ENCODE results near the gene TMEM208.

TMEM208 gene

DNA sequence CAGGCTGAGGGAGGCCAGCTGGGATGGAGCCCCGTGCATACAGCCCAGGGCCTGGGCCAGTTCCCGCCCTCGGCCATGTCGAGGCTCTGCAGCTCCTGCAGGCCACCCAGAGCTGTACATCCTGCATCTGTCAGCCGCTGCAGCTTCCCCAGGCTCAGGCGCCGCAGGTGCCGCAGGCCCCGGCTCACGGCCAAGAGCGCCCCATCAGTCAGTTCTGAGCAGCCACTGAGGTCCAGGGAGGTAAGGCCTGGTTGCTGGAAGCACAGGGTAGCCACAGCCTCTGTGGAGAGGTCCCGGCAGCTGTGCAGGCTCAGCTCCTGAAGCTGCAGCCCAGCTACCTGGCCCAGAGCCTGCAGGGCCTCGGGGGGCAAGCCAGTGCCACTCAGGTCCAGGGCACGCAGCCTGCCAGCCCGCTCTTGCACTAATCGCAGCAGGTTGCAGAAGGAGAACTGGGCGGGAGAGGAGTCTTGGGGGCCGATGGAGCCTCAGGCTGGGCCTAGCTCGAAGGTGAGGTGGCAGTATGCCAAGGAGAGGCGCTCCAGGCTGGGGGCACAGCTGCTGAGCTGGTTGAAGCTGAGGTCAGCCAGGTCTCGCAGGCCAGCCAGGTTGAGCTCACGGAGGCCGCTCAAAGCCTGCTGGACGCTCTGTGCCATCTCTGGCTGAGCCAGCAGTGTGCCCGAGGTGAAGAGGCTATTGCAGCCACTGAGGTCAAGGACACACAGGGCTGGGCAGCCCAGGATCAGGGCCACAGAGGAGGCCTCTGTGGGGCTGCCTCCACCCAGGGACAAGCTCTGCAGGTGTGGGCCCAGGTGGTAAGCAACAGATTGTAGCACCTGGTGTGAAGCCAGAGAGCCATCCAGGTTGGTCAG is 16.6 kb upstream of the TMEM208 start:
- no peak for DNase-seq

DNA sequence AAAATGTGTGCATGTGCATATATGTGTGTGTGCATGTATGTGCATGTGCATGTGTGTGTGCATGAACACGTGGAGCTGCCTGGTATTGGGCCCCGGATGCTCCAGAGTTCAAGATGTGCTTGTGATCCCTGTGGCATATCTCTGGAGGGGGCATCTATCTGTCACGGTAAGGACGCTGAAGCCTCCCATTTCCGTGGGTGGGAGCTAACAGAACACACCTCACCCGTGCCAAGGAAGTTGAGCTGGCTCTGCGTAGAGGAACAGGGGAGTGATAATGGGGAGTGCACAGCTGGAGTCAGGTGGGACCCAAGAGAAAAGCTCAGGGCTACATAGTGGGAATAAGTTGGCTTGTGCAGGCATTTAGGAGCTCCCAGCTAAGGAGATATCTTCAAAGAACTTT is 15.3 kb upstream of the TMEM208 start:
- DNase-seq: no peak

DNA sequence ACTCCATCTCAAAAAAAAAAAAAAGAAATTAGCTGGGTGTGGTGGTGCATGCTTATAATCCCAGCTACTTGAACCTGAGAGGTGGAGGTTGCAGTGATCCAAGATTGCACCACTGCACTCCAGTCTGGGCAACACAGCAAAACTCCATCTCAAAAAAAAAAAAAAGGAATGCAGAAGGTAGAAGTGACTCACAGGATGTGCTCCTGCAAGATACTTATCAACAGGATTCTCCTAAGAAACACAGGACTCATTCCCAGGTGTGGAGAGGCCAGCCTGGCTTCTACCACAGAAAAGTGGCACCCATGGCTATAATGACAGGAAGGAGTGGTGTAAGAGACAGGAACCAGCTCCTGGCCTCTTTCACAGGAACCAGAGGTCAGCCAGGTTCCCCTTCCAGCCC is 14.2 kb upstream of the TMEM208 start:
- no peak for DNase-seq

DNA sequence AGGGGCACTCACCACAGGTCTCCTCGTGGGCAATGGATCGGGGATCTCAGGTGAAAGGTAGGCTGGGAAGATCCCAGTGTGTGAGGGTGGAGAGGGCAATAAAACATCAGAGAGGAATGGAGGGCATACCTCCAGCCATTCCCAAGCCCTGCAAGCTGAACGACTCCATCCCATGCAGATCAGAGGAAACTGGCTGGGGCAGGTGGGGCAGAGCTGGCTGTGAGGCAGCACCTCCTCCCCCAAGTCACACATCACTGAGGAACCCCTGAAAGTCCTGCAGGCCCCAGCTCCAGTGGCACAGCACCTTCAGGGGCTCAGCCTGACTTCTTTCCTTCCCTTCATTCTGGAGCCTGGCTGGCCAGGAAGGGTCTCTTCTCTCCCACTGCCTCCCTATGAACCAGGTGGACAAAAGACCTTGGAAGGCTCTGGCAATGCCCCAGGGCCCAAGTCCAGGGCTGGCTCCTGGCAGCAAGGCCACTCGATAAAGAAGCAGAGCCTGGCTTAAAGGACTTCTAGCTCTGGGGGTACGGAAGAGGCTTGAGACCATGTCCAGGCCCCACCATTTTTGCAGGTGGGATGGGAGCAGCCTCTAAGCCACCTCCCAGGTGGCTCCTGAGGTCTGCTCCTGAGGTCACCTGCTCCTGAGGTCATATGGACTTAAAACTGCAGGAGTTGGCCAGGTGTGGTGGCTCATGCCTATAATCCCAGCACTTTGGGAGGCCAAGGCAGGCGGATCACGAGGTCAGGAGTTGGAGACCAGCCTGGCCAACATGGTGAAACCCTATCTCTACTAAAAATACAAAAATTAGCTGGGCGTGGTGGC is 13.5 kb upstream of the TMEM208 start:
- DNase-seq: no peak

DNA sequence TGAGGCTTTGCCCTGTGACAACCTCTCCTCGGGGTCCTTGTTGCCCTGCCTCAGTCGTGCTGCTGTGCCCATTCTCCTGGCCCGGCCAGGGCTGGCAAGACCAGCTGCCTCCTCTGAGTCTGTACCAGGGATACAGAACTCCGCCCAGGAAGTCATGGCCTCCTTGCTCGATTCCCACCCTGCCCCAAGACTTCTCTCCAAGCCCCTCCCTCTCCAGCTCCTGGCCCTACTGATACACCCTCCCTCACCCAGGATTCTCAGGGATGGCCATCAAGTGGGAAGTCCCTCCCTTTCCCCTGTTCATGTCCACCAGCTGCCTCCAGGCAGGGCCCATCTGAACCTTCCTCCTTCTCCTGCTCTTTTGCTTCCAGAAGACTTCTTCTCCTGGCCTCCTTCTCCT is 11.2 kb upstream of the TMEM208 start:
- DNase-seq: no peak

DNA sequence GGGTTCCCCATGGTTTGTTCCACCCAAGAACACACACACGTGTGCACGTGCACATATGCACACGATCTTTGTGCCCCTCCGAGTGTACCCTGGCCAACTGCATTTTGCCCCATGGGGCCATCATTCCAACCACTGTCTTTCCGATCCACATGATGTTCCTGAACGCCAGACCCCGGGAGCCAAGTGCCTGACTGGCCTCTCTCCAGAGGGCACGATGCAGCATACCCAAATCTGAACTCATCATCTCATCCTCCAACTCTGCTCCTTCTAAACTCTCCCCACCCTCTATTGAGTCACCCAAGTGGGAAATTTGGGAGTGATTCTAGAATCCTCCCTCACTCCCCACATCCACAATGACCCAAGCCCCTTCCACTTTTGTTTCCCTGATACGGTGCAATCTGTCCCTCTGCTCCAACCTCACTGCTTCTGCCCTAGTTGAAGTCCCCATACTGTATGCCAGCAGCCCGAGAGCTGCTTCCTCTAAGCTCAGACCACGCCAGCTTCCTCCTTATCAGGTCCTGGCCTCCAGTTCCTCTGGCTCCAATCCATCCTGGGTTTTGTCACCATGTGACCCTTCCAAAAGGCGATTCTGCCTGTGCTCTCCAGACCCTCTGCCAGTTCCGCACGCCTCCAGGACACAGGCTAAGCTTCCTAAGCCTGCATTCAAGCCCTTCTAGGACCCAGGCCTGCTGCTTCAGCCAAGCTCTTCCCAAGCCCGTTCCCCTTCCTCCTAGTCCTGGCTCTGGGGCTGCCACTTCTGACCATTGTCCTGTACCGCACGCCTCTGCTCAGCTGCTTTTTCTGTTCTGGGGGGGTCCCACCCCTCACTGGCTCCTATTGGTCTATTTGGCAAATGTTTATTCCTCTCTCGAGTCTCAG is 10.1 kb upstream of the TMEM208 start:
- no peak for DNase-seq

DNA sequence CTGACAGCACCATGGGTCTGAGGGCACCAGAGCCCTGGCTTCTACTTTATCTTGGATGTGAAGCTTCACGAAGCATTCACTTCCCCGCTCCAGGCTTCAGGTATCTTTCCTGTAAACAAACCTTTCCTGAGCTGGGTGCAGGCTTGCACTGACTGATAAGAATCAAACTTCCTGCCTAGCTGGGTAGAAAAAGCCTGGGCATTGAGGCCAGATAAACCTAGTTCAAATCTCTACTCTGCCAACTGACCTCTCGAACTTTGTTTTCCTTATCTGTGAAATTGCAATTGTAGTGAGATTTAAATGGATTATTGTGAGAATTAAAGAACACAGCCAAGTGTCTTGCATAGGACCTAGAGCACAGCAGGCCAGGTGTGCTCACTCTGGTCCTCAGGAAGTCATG is 2.9 kb upstream of the TMEM208 start:
- no peak for DNase-seq

DNA sequence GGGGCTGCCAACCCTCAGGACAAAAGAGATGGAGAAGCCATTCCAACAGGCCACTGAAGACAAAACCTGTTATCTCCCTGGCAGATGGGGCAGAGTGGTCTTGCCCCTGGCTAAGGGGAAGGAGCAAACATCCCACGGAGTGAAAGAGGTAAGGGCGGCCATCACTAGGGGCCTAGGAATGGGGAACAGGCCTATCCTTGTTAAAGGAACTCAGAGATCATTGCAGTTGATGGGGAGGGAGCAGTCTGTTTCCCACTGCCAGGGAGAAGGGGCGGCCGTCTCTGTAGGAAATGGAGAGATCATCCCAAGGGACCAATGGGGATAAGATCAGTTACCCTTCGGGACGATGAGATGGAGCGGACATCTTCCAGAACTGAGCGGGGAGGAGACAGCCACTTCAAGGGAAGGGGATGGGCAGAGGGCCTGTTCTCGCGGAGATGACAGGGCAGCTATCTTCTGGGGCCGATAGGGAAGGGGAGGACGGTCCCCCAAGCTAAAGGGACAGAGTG is 581 bp upstream of the TMEM208 start:
- peak; percentile 9 for DNase-seq

DNA sequence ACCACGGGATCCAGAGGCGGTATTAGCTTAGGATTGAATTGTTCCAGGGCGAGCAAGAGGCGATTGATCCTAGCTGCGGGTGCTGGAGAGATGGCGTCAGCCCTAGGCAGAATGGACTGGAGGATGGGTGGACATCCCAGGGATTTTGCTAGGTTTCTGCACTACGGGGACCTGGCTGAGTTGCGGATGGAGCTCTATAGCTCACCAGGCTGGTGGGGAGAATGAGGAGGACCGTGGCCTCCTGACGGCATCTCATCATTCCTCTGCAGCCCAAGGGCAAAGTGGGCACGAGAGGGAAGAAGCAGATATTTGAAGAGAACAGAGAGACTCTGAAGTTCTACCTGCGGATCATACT is 614 bp downstream of the TMEM208 start:
- no peak for DNase-seq

DNA sequence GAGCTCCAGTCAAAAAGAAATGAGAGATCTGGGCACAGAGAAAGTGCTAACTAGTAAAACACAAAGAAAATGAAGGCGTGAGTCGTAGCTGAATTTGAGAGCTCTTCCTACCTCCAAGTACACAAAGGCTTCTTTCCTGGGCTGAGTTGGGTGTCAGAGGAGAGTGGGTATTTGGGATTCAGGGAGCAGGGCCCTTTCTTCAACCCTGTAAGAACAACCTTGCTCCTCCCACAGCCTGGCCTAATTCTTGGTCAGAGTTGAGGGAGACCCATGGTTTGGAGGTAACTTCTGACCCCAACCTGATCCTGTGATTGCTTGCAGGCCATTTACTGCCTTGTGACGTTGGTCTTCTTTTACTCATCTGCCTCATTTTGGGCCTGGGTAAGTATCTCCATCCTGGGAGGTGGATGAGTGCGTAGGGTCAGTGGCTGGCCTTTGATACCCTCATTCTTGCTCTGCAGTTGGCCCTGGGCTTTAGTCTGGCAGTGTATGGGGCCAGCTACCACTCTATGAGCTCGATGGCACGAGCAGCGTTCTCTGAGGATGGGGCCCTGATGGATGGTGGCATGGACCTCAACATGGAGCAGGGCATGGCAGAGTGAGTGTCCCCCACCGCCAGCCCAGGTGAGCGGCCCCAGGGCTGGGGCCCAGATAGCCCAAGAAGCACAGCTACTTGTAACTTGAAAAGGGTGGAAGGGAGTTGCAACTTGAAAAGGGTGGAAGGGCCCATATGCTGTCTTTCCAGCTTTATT is 1.3 kb downstream of the TMEM208 start:
- DNase-seq: no peak

DNA sequence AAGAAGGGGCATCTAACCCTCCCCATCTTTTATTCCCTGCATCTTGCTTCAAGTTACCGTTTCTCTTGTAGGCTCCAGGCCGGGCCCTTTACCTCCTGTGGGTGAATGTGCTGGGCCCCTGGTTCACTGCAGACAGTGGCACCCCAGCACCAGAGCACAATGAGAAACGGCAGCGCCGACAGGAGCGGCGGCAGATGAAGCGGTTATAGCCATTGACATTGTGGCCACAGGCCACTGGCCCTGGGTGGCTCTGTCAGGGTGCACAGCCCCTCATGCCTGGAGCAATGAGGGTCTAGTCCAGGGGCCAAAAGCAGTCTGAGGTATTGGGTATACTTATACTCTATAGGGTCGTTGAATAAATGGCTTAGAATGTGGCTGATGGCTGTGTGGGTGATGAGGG is 2.0 kb downstream of the TMEM208 start:
- no peak for DNase-seq

DNA sequence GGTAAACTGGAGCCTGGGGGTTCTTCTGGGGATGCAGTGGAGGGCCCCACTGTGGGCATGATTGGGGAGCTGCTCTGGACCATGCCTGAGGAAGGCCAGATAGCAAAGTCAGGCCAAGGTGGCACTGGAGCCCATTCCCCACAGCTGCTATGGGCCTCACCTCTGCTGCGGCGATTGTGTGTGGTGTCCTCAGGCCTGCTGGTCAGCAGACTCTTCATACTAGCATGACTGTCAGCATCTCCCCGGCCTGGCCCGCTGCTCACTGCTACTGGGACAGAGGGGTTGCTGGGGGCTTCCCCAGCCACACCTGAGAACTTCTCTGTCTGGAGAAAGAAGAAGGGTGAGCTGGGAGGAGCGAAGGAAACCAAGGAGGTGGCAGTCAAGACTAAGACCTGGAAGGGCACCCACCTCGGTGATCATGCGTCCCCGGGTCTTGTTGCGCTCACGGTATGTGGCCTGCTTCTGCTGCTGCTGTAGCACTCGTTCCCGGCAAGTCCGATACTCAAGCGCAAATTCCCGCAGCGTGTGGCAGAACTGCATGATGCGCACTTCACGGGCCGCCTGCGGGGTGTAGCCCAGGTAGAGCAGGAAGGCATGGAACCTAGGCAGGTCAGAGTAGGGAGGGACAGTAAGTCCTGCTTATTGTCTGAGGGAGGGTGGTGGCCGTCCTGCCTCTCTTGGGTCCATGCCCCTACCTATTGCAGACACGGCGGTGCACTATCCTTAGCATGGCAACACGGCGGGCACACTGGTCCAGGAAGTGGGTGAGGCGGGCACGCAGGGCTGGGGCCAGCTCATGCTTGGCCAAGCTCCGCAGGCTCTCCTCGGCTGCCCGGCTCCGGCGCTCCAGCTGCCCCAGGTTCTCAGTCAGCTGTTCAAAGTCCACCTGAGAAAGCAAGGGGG is 3.2 kb downstream of the TMEM208 start:
- no peak for DNase-seq

DNA sequence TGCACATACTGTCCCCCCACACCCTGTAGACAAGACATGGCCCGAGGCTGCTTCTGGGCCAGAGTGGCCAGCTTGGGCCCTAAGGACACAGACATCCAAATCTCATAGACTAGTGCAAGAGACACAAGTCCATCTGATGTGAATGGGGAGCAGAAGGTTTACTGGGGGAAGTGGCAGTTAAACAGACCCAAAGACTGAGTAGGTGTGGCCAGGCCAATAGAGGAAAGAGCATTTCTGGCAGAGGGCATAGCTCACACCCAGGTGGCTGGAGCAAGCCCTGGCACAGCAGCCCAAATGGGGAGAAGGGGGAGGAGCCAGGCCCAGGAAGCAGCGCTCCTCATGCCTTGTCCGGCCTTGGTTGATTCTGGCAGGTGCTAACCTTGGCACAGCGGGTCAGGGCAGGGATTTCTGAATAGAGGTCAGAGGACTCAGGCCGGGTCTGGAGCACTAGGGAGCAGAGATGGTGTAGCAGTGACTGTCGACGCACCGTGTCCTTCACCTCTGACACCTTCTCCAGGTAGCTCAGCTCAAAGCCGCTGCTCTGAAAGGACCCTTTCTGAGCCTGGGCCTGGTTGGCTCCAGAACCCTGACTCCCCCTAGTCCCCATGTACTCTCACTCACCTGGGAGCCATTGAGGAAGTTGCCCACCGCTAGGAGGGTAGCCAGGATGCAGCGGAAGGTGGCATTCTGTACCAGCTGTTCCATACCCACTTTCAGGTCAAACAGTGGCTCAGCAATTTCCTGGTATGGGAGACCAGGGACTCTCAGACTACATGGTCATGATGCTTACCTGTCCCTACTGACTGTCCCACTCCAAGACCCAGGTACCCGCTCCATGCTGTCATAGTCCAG is 4.1 kb downstream of the TMEM208 start:
- DNase-seq: no peak

DNA sequence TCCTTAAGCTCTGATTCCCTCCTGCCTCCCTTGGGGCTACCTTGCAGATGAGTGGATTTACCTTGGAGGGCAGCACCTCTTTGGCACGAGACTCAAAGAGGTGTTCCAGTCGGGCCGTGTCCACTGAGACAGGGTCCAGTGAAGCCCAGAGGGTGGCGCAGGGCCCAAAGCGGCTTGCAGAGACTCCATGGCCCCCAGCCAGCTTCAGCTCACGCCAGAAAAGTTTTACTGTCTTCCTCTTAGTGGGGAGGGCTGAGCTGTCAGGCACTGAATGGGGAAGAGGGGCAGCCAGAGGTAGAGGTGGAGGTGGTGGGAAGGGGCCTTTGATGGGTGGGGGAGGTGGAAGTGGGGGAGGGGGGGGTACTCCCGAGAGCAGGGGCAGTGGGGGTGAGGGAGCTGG is 6.7 kb downstream of the TMEM208 start:
- no peak for DNase-seq

DNA sequence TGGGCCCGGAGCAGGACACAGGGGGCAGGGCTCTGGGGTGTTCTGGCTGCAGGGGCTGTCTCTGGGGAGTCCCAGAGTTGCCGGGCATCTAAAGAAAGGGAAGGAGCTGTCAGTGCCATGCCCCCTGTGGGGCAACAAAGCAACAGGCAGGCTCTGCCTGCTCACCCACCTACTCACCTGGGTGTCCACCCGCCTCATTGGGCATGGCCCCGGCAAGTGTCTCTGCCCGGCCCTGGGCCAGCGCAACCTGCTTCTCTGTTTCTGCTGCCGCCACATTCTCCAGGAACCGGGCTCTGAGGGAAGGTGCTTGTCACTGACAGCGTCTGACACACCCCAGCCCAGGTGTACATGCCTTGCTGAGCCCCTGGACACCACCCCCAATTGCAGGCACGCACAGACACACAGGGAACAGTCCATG is 7.3 kb downstream of the TMEM208 start:
- DNase-seq: no peak

DNA sequence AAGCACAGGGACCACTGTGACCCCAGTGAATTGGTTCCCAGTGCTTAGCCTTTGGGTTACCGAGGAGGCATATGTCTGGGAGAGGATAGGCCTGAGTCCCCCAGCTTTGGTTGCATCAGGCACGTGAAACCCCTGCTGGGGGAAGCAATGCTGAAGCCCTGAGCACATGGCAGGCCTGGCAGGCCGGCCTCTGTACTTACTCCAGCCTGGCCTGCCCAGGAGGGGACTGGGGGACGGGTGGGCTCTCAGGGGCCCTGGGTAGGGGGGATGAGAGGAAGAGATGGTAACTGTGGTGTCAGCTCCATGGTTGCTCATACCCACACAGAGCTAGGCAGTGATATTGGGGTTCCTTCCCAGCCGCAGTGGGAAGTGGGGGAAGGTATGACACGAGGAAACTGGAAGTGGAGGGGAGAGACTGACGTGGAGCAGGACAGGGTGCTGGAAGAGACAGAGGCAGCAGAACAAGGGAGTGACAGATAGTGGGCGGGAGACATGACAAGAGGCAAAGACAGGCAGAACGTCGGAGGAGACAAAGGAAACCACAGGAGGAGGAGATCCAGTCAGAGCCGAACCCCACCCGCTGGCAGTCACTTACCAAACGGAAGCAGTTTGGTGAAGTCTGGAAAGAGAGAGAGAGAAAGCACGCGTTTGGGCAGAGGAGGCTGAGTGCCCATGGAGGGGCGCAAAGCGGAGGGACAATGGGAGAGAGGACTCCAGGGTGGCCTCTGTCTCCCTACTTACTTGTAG is 9.1 kb downstream of the TMEM208 start:
- DNase-seq: no peak

DNA sequence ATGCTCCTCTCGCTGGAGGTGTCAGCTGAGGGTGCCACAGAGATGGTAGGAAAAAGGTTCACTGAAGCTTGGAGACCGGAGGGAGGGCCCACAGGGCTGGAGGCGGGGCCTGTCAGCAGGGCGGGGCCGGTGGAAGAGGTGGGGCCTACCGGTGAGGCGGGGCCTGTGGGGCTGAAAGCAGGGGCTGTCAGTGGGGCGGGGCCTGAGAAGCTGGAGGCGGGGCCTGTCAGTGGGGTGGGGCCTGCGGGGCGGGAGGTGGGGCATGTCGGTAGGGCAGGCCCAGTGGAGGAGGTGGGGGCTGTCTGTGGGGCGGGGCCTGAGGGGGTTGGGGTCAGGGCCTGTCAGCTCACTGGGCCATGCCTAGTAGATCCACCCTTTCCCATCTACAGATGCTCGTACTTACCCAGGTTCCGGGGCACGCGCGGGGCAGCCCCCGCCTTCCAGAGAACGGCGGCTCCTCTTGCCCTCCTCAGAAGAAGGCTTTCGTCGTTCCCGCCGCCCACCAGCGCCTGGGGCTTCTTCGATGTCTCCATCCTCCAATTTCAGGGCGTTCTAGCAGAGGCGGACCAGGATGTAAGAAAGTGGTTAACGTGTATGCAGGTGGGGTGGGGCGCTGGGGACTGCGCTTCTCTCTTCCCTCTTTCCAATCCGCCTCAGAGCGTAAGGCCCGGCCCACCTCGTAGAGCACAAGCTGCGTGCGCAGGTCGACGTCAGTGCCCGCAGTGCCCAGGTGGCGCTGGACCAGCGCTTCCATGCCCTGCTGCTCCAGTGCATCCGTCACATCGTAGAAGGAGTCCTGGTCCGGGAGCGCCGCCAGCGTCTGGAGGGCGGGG is 9.8 kb downstream of the TMEM208 start:
- DNase-seq: no peak
